HEK293T (cell line): ENCODE results near the gene STK4.

Experiments used
- ELF4 ChIP-seq: fragments of 450-650 bp; IDR thresholded peaks from 2 replicates; pipeline ENCODE4 v1.6.1; 2017; ENCODE audit warnings: antibody characterized with exemption
- FOXA1 ChIP-seq: fragments of 450-650 bp; IDR thresholded peaks from 2 replicates; pipeline ENCODE4 v1.6.1; 2016; ENCODE audit warnings: mild to moderate bottlenecking
- FOXK2 ChIP-seq: fragments of 450-650 bp; IDR thresholded peaks from 2 replicates; pipeline ENCODE4 v1.6.1; 2016; ENCODE audit warnings: mild to moderate bottlenecking
- FOXM1 ChIP-seq: fragments of 450-650 bp; IDR thresholded peaks from 2 replicates; pipeline ENCODE4 v1.6.1; 2017; ENCODE audit warnings: mild to moderate bottlenecking, borderline replicate concordance
- NFRKB ChIP-seq: fragments of 450-650 bp; IDR thresholded peaks from 2 replicates; pipeline ENCODE4 v1.6.1; 2016; ENCODE audit warnings: mild to moderate bottlenecking, moderate library complexity

GRCh38 chr20:45029884-45030283 is 63.6 kb downstream of the STK4 start:
- TF ChIP-seq FOXK2 = no peak
- no peak for TF ChIP-seq NFRKB
- no peak for TF ChIP-seq ELF4
- no peak for TF ChIP-seq FOXM1
- TF ChIP-seq FOXA1 = no peak
